Measurements from ENCODE around the gene HBG1.

HBG1 gene

DNA sequence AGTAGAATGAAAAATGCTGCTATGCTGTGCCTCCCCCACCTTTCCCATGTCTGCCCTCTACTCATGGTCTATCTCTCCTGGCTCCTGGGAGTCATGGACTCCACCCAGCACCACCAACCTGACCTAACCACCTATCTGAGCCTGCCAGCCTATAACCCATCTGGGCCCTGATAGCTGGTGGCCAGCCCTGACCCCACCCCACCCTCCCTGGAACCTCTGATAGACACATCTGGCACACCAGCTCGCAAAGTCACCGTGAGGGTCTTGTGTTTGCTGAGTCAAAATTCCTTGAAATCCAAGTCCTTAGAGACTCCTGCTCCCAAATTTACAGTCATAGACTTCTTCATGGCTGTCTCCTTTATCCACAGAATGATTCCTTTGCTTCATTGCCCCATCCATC is 35.0 kb upstream of the HBG1 start:
- no peak for DNase-seq (ENCODE audit: extremely low spot score)
- ChIA-PET CTCF (no interaction called here), POLR2A (no interaction called here)
- TF ChIP-seq CTBP1 (IDR thresholded peaks at IDR 0.05; ENCODE audit: borderline replicate concordance): no peak
- no peak for TF ChIP-seq BHLHE40 (IDR thresholded peaks at IDR 0.05; ENCODE audit: borderline replicate concordance)
- no peak for TF ChIP-seq FOXA1 (IDR thresholded peaks at IDR 0.05)
- TF ChIP-seq, protein P1, sequence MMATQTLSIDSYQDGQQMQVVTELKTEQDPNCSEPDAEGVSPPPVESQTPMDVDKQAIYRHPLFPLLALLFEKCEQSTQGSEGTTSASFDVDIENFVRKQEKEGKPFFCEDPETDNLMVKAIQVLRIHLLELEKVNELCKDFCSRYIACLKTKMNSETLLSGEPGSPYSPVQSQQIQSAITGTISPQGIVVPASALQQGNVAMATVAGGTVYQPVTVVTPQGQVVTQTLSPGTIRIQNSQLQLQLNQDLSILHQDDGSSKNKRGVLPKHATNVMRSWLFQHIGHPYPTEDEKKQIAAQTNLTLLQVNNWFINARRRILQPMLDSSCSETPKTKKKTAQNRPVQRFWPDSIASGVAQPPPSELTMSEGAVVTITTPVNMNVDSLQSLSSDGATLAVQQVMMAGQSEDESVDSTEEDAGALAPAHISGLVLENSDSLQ (IDR thresholded peaks at IDR 0.05): no peak
- TF ChIP-seq TARDBP (IDR thresholded peaks at IDR 0.05): no peak
- TF ChIP-seq FOXM1 (IDR thresholded peaks at IDR 0.05; ENCODE audit: borderline replicate concordance): no peak
- TF ChIP-seq FOXK2 (IDR thresholded peaks at IDR 0.05): no peak
- no peak for TF ChIP-seq NFRKB (IDR thresholded peaks at IDR 0.05)
- no peak for TF ChIP-seq SUZ12 (IDR thresholded peaks at IDR 0.05)
- no peak for TF ChIP-seq ARNT (IDR thresholded peaks at IDR 0.05)
- no peak for TF ChIP-seq ELF4 (IDR thresholded peaks at IDR 0.05)
- TF ChIP-seq HDGF (IDR thresholded peaks at IDR 0.05; ENCODE audit: borderline replicate concordance): no peak
- TF ChIP-seq SP1 (IDR thresholded peaks at IDR 0.05): no peak
- no peak for TF ChIP-seq L3MBTL2 (conservative IDR thresholded peaks at IDR 0.05)
- no peak for TF ChIP-seq ZNF384 (IDR thresholded peaks at IDR 0.05)
- TF ChIP-seq LEF1 (IDR thresholded peaks at IDR 0.05; ENCODE audit: borderline replicate concordance): no peak

GRCh38 chr11:5283882-5284281 is 34.2 kb upstream of the HBG1 start:
- POLR2A ChIA-PET: no interaction called here
- CTCF ChIA-PET: no interaction called here
- TF ChIP-seq ZNF384 (IDR thresholded peaks at IDR 0.05) (no peak), SUZ12 (IDR thresholded peaks at IDR 0.05) (no peak), TARDBP (IDR thresholded peaks at IDR 0.05) (no peak), FOXM1 (IDR thresholded peaks at IDR 0.05; ENCODE audit: borderline replicate concordance) (no peak), L3MBTL2 (conservative IDR thresholded peaks at IDR 0.05) (no peak), ARNT (IDR thresholded peaks at IDR 0.05) (no peak), CTBP1 (IDR thresholded peaks at IDR 0.05; ENCODE audit: borderline replicate concordance) (no peak), BHLHE40 (IDR thresholded peaks at IDR 0.05; ENCODE audit: borderline replicate concordance) (no peak), LEF1 (IDR thresholded peaks at IDR 0.05; ENCODE audit: borderline replicate concordance) (no peak), FOXA1 (IDR thresholded peaks at IDR 0.05) (no peak)
- DNase-seq (ENCODE audit: extremely low spot score): no peak

- POLR2A ChIA-PET: no interaction called here
- TF ChIP-seq SP1 (IDR thresholded peaks at IDR 0.05) (no peak), ZNF384 (IDR thresholded peaks at IDR 0.05) (no peak), L3MBTL2 (conservative IDR thresholded peaks at IDR 0.05) (no peak), FOXK2 (IDR thresholded peaks at IDR 0.05) (no peak), HDGF (IDR thresholded peaks at IDR 0.05; ENCODE audit: borderline replicate concordance) (no peak), FOXM1 (IDR thresholded peaks at IDR 0.05; ENCODE audit: borderline replicate concordance) (no peak), FOXA1 (IDR thresholded peaks at IDR 0.05) (no peak), CTBP1 (IDR thresholded peaks at IDR 0.05; ENCODE audit: borderline replicate concordance) (no peak)
- no peak for DNase-seq (ENCODE audit: extremely low spot score)
- CTCF ChIA-PET: no interaction called here
Measured at GRCh38 chr11:5283086-5283485, 33.4 kb upstream of the HBG1 start.

DNA sequence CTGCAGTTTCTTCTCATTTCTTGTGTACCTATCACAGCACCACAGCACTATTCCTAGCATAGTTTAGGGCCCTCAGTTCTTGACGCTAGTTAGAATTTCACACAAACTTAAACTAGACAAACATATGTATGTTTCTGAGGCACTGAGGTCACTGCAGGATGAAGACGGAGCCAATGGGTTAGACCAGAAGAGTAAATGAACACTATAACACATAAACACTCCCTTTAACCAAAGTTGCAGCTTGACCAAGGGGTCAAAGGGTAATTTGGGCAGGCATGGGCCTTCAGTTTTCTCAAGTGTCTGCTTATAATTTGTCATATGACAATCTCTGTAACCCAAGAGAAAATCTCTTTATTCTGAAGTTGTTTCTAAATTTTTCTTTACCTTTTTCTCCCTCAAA is 33.0 kb upstream of the HBG1 start:
- POLR2A ChIA-PET: no interaction called here
- no peak for DNase-seq (ENCODE audit: extremely low spot score)
- TF ChIP-seq TARDBP (IDR thresholded peaks at IDR 0.05) (no peak), FOXM1 (IDR thresholded peaks at IDR 0.05; ENCODE audit: borderline replicate concordance) (no peak), ARNT (IDR thresholded peaks at IDR 0.05) (no peak), FOXA1 (IDR thresholded peaks at IDR 0.05) (no peak), BHLHE40 (IDR thresholded peaks at IDR 0.05; ENCODE audit: borderline replicate concordance) (no peak), HDGF (IDR thresholded peaks at IDR 0.05; ENCODE audit: borderline replicate concordance) (no peak), CTBP1 (IDR thresholded peaks at IDR 0.05; ENCODE audit: borderline replicate concordance) (no peak), NFRKB (IDR thresholded peaks at IDR 0.05) (no peak), SUZ12 (IDR thresholded peaks at IDR 0.05) (no peak), ELF4 (IDR thresholded peaks at IDR 0.05) (no peak), LEF1 (IDR thresholded peaks at IDR 0.05; ENCODE audit: borderline replicate concordance) (no peak), ZNF384 (IDR thresholded peaks at IDR 0.05) (no peak), FOXK2 (IDR thresholded peaks at IDR 0.05) (no peak), SP1 (IDR thresholded peaks at IDR 0.05) (no peak)
- TF ChIP-seq, protein P1 (IDR thresholded peaks at IDR 0.05): no peak
- CTCF ChIA-PET: no interaction called here

GRCh38 chr11:5281596-5281995 is 31.9 kb upstream of the HBG1 start:
- ChIA-PET CTCF (no interaction called here), POLR2A (no interaction called here)
- no peak for DNase-seq (ENCODE audit: extremely low spot score)
- no peak for TF ChIP-seq SUZ12 (IDR thresholded peaks at IDR 0.05)
- TF ChIP-seq NFRKB (IDR thresholded peaks at IDR 0.05): no peak
- no peak for TF ChIP-seq FOXM1 (IDR thresholded peaks at IDR 0.05; ENCODE audit: borderline replicate concordance)
- no peak for TF ChIP-seq ZNF384 (IDR thresholded peaks at IDR 0.05)
- TF ChIP-seq, protein P1 (IDR thresholded peaks at IDR 0.05): no peak
- no peak for TF ChIP-seq HDGF (IDR thresholded peaks at IDR 0.05; ENCODE audit: borderline replicate concordance)
- no peak for TF ChIP-seq FOXA1 (IDR thresholded peaks at IDR 0.05)
- no peak for TF ChIP-seq LEF1 (IDR thresholded peaks at IDR 0.05; ENCODE audit: borderline replicate concordance)
- TF ChIP-seq CTBP1 (IDR thresholded peaks at IDR 0.05; ENCODE audit: borderline replicate concordance): no peak

DNA sequence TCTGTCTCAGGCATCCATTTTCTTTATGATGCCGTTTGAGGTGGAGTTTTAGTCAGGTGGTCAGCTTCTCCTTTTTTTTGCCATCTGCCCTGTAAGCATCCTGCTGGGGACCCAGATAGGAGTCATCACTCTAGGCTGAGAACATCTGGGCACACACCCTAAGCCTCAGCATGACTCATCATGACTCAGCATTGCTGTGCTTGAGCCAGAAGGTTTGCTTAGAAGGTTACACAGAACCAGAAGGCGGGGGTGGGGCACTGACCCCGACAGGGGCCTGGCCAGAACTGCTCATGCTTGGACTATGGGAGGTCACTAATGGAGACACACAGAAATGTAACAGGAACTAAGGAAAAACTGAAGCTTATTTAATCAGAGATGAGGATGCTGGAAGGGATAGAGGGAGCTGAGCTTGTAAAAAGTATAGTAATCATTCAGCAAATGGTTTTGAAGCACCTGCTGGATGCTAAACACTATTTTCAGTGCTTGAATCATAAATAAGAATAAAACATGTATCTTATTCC is 31.0 kb upstream of the HBG1 start:
- DNase-seq (ENCODE audit: extremely low spot score): peak; percentile 13
- POLR2A ChIA-PET: no interaction called here
- CTCF ChIA-PET: no interaction called here
- TF ChIP-seq FOXA1 (IDR thresholded peaks at IDR 0.05) (no peak), L3MBTL2 (conservative IDR thresholded peaks at IDR 0.05) (no peak), NFRKB (IDR thresholded peaks at IDR 0.05) (no peak), ZNF384 (IDR thresholded peaks at IDR 0.05) (no peak), CTBP1 (IDR thresholded peaks at IDR 0.05; ENCODE audit: borderline replicate concordance) (no peak), SP1 (IDR thresholded peaks at IDR 0.05) (no peak), BHLHE40 (IDR thresholded peaks at IDR 0.05; ENCODE audit: borderline replicate concordance) (no peak)
